Mesenchymal stem cell (in vitro differentiated cells and primary cell): ENCODE data around the gene DDAH2.
A peak's percentile ranks its signal among the peaks of the same experiment; 100 is the strongest.

Experiments
- DNase-seq: peaks from one replicate; pipeline ENCODE4 v3.0.0-alpha.2; 2013
- H2AFZ ChIP-seq: one replicate; pipeline ENCODE4 v1.6.1; 2013; ENCODE audit warnings: low read depth, mild to moderate bottlenecking, control low read depth, inconsistent platforms, low read length, moderate library complexity
- H2AK5ac ChIP-seq: 2 replicates; pipeline ENCODE4 v1.6.1; 2013; ENCODE audit warnings: low read length, moderate library complexity, mild to moderate bottlenecking, inconsistent platforms; ENCODE audit not compliant: severe bottlenecking
- H2BK120ac ChIP-seq: one replicate; pipeline ENCODE4 v1.6.1; 2013; ENCODE audit warnings: low read depth, mild to moderate bottlenecking, inconsistent platforms, low read length, moderate library complexity
- H2BK12ac ChIP-seq, 2 experiments: one replicate each; pipeline ENCODE4 v1.6.1; 2013; ENCODE audit warnings: inconsistent platforms in 2 of 2, low read length in 2 of 2, mild to moderate bottlenecking in 2 of 2, moderate library complexity in 2 of 2, control low read depth in 1 of 2
- H2BK15ac ChIP-seq: one replicate; pipeline ENCODE4 v1.6.1; 2013; ENCODE audit warnings: mild to moderate bottlenecking, low read depth, inconsistent platforms; ENCODE audit not compliant: poor library complexity, severe bottlenecking
- H2BK5ac ChIP-seq: 2 replicates; pipeline ENCODE4 v1.6.1; 2013; ENCODE audit warnings: low read depth, mild to moderate bottlenecking, low read length, control low read depth, inconsistent platforms; ENCODE audit not compliant: poor library complexity, severe bottlenecking
- H3K14ac ChIP-seq, 2 experiments: one replicate each; pipeline ENCODE4 v1.6.1; 2013; ENCODE audit warnings: inconsistent platforms in 2 of 2, low read length in 2 of 2, control low read depth in 1 of 2, mild to moderate bottlenecking in 1 of 2, moderate library complexity in 1 of 2
- H3K18ac ChIP-seq, 2 experiments: one replicate each; pipeline ENCODE4 v1.6.1; 2013; ENCODE audit warnings: inconsistent platforms in 2 of 2, low read length in 2 of 2, control low read depth in 1 of 2, low read depth in 1 of 2, mild to moderate bottlenecking in 1 of 2
- H3K23ac ChIP-seq, 2 experiments: one replicate each; pipeline ENCODE4 v1.6.1; 2013; ENCODE audit warnings: inconsistent platforms in 2 of 2, low read length in 2 of 2, mild to moderate bottlenecking in 2 of 2, moderate library complexity in 2 of 2, control low read depth in 1 of 2
- H3K27ac ChIP-seq: 2 replicates; pipeline ENCODE4 v1.5.1; 2013; ENCODE audit warnings: mild to moderate bottlenecking, moderate library complexity, low read length, control low read depth, inconsistent platforms; ENCODE audit not compliant: poor library complexity, severe bottlenecking
- H3K27me3 ChIP-seq, 2 experiments: 2 replicates each; pipeline versions ENCODE4 v1.6.1 to v1.7.0; 2013; ENCODE audit warnings: low read length in 2 of 2, mild to moderate bottlenecking in 2 of 2, moderate library complexity in 2 of 2, control low read depth in 1 of 2, inconsistent platforms in 1 of 2; ENCODE audit not compliant: control insufficient read depth in 1 of 2, insufficient read depth in 1 of 2
- H3K36me3 ChIP-seq, 2 experiments: 2 replicates each; pipeline versions ENCODE4 v1.6.1 to v1.7.0; 2013; ENCODE audit warnings: low read length in 2 of 2, control low read depth in 1 of 2, inconsistent platforms in 1 of 2, low read depth in 1 of 2, mild to moderate bottlenecking in 1 of 2; ENCODE audit not compliant: insufficient read depth in 2 of 2, control insufficient read depth in 1 of 2
- H3K4ac ChIP-seq, 2 experiments: one replicate each; pipeline ENCODE4 v1.6.1; 2013; ENCODE audit warnings: inconsistent platforms in 2 of 2, low read length in 2 of 2, mild to moderate bottlenecking in 2 of 2, moderate library complexity in 2 of 2, control low read depth in 1 of 2, low read depth in 1 of 2
- H3K4me1 ChIP-seq: 2 replicates; pipeline ENCODE4 v1.6.1; 2013; ENCODE audit warnings: low read depth, low read length, control low read depth; ENCODE audit not compliant: control insufficient read depth, insufficient read depth
- H3K4me2 ChIP-seq: 2 replicates; pipeline ENCODE4 v1.6.1; 2013; ENCODE audit warnings: low read length, mild to moderate bottlenecking, inconsistent platforms; ENCODE audit not compliant: poor library complexity, severe bottlenecking
- H3K4me3 ChIP-seq, 2 experiments: 2 replicates each; pipeline versions ENCODE4 v1.5.1 to v1.7.0; 2013; ENCODE audit warnings: low read length in 2 of 2, mild to moderate bottlenecking in 2 of 2, control low read depth in 1 of 2, low read depth in 1 of 2; ENCODE audit not compliant: insufficient read depth in 1 of 2
- H3K79me1 ChIP-seq: replicated peaks from 2 replicates; pipeline ENCODE4 v1.6.1; 2013; ENCODE audit warnings: mild to moderate bottlenecking, control low read depth, low read length, inconsistent platforms; ENCODE audit not compliant: poor library complexity, severe bottlenecking
- H3K9ac ChIP-seq: 2 replicates; pipeline ENCODE4 v1.7.0; 2013; ENCODE audit warnings: mild to moderate bottlenecking, low read length, moderate library complexity
- H3K9me3 ChIP-seq: 2 replicates; pipeline ENCODE4 v1.7.0; 2013; ENCODE audit warnings: mild to moderate bottlenecking, low read length; ENCODE audit not compliant: control insufficient read depth
- H4K8ac ChIP-seq: one replicate; pipeline ENCODE4 v1.6.1; 2013; ENCODE audit warnings: inconsistent platforms, mild to moderate bottlenecking, low read length, moderate library complexity
- H4K91ac ChIP-seq: one replicate; pipeline ENCODE4 v1.6.1; 2013; ENCODE audit warnings: mild to moderate bottlenecking, low read length, inconsistent platforms
- WGBS: methylation state at CpG from one replicate; pipeline ENCODE4 v1.1.7; 2013; ENCODE audit warnings: mixed read lengths; 5-methylcytosine and 5-hydroxymethylcytosine counted together

The DDAH2 gene

DNA sequence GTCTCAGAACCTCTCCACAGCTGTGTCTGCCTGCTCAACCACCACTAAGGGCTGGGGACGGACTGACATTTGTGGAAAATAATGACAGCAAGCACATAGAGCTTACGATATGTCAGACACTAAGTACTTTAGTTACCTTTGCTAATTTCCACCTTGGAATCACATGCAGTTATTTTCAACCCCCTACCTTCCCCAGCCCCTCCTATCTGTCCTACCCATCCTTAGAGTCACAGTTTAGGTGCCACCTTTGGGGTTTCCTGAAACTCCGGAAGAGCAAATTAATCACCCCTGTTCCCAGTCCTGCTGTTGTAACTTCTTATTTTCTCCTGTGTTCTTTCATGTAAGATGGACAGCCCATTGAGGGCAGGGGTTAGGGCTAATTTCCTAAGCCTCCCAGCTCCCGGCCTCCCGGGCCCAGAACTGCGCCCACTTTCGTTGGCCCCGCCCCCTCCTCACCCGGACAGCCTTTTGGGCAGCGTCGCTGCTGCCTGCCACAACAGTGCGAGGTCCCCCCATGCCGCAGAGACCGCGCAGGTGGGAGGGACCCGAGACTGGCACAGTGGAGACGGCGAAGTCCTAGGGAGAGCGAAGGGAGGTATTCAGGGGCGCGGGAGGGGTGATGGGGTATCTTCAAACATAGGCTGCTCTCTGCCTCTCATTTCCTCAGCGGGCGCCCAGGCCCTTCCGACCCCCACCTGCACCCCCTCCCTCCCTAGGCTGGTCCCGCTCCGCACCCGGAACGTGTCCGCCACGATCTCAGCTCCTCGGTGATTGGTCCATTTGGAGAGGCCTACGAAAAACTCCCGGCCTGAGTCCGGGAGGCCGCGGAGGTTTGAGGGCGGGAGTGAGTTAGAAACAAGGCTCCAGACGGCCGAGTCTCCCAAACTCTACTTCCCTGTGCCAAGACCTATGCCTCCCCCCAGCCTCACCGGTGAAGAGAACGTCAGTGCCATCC is 1.1 kb downstream of the DDAH2 start:
- Histone ChIP-seq H2BK12ac (no peak overlapping the region), H3K4me2 (no peak overlapping the region), H2BK120ac (no peak overlapping the region), H2AK5ac (no peak overlapping the region), H4K8ac (no peak overlapping the region), H3K4ac (no peak overlapping the region), H3K9ac (peak overlapping the region; percentile 98), H3K27me3 (no peaks in the 10 kb centered on the region), H3K14ac (no peak overlapping the region), H3K23ac (no peak overlapping the region), H3K36me3 (peaks cover 52 to 60% of the 10 kb centered on the region in 2 experiments), H3K27ac (no peak overlapping the region), H2BK5ac (no peak overlapping the region), H2AFZ (no peak overlapping the region), H4K91ac (no peak overlapping the region), H3K79me1 (peaks cover 19% of the 10 kb centered on the region), H3K4me1 (peaks cover 13% of the 10 kb centered on the region), H3K4me3 (peak overlapping the region in 1 of 2 experiments; percentile 93), H3K18ac (no peak overlapping the region), H2BK15ac (no peak overlapping the region), H3K9me3 (no peaks in the 10 kb centered on the region)
- 91% methylated on average over 37 of the region's 41 CpGs for WGBS
- DNase-seq, result no peak

DNA sequence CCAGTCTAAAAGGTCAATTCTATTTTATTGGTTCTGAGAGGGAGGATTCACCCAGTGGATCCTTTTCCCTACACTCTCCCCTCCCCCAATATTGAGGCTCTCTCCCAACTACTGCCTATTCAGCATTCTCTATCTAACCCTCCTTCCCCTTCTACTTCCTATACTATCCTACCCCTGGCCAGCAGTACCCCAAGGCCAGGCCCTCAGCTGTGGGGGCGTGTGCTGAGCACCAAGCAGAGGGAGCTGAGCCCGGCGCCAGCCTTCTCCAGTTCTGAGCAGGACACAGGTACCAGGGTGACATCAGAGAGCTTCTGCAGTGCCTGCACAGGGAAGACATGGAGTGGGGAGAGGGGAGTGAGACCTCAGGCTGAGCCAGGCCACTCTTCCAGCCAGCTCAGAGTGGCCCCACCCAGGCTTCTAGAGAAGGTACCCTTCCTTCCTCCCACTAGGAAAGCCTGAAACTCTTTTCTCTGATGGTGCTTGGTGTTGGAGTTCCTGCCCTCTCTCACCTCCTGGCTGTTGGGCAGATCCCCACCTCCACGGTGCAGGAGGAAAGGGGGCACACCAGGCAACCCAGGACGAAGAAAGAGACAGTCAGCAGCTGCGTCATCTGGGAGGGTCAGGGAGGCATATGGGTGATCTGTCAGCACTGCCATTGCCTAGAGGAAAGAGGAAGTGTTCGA is 1.9 kb downstream of the DDAH2 start:
- Histone ChIP-seq H3K27ac (no peak overlapping the region), H3K4me2 (no peak overlapping the region), H3K18ac (no peak overlapping the region), H2BK120ac (no peak overlapping the region), H2BK15ac (no peak overlapping the region), H2AK5ac (no peak overlapping the region), H3K9ac (peak overlapping the region; percentile 11), H3K4ac (no peak overlapping the region), H3K27me3 (no peaks in the 10 kb centered on the region), H3K4me3 (no peak overlapping the region), H4K8ac (no peak overlapping the region), H3K9me3 (no peaks in the 10 kb centered on the region), H4K91ac (no peak overlapping the region), H3K14ac (no peak overlapping the region), H3K23ac (peak overlapping the region in 1 of 2 experiments; percentile 49), H3K4me1 (peaks cover 13% of the 10 kb centered on the region), H2BK12ac (no peak overlapping the region), H3K79me1 (peaks cover 19% of the 10 kb centered on the region), H2AFZ (no peak overlapping the region), H2BK5ac (no peak overlapping the region), H3K36me3 (peaks cover 44 to 54% of the 10 kb centered on the region in 2 experiments)
- WGBS, result 96% methylated on average over 7 of the region's 7 CpGs
- DNase-seq, result no peak

DNA sequence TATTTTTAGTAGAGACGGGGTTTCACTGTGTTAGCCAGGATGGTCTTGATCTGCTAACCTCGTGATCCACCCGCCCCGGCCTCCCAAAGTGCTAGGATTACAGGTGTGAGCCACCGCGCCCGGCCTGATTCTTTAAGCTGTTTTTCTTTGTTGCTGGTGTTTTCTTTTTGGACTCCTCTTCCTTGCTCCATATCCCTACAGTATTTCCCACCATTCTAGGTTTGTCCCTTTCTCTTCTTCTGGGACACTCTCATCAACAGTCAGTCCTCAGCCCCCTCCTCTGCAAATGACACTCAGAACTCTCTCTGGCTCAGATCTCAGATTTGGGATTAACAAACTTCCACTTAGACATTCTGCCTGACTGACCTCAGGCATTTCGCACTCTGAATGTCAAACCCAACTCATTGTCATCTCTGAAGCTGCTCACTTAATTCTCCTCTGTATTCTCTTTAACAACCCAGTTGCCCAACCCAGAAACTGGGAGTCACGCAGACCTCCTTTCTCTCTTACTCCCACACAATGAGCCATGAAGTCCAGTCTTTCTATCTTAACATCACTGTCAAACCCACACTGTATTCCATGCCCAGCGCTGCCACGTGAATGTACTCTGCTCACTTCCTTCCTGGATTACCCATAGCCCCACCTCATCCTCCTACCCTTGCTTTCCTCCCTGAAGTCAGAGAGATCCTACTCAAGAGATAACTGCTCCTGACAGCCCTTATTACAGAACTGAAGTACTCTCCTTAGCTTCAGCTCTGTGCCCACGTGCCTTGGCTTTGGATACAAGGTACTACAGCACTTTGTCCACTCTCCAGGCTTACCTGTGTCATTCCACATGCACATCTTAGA is 3.4 kb downstream of the DDAH2 start:
- Histone ChIP-seq H4K8ac (no peak overlapping the region), H2BK12ac (no peak overlapping the region), H3K14ac (no peak overlapping the region), H3K4me2 (no peak overlapping the region), H3K9ac (no peak overlapping the region), H3K23ac (no peak overlapping the region), H2AFZ (no peak overlapping the region), H2BK5ac (no peak overlapping the region), H3K36me3 (peaks cover 30 to 43% of the 10 kb centered on the region in 2 experiments), H3K79me1 (peaks cover 19% of the 10 kb centered on the region), H3K9me3 (no peaks in the 10 kb centered on the region), H3K27ac (no peak overlapping the region), H4K91ac (no peak overlapping the region), H3K4me1 (peaks cover 11% of the 10 kb centered on the region), H3K4me3 (no peak overlapping the region), H2BK15ac (no peak overlapping the region), H3K18ac (no peak overlapping the region), H2AK5ac (no peak overlapping the region), H3K27me3 (peaks cover 0 to 9% of the 10 kb centered on the region in 2 experiments), H3K4ac (no peak overlapping the region), H2BK120ac (no peak overlapping the region)
- 95% methylated on average over 9 of the region's 12 CpGs for WGBS
- no peak for DNase-seq
